Gastrocnemius medialis (tissue), 4 donors: ENCODE measurements around the gene SNRPF. TPM values are rescaled to one million over a fixed set of nuclear protein-coding genes. Genes with fewer than 3 reads are reported as not detected.

Experiments
- ATAC-seq, 2 donors: fragments of 150-250 bp; one replicate each; pipeline ENCODE4 v1.9.1; 2016
- DNase-seq, 2 donors: peaks; one replicate each; pipeline ENCODE4 v3.0.0-alpha.2; 2019
- H3K27ac ChIP-seq, 4 donors: fragments of 200-600 bp; sonication (generic); 1 replicate in 1 of 4; 2 replicates in 3 of 4; pipeline ENCODE4 v1.5.1; 2016 to 2018; ENCODE audit warnings: mild to moderate bottlenecking in 2 of 4, moderate library complexity in 1 of 4
- H3K27me3 ChIP-seq, 3 donors: fragments of 200-600 bp; sonication (generic) in 2 of 3; 1 replicate in 1 of 3; 2 replicates in 2 of 3; pipeline versions ENCODE4 v1.5.1 to v1.6.0; 2016 to 2019; ENCODE audit warnings: mild to moderate bottlenecking in 1 of 3, moderate library complexity in 1 of 3
- H3K36me3 ChIP-seq, 2 donors: fragments of 200-600 bp; sonication (generic) in 1 of 2; one replicate each; pipeline ENCODE4 v1.5.1; 2017 to 2018
- H3K4me1 ChIP-seq, 2 donors: fragments of 200-600 bp; sonication (generic) in 1 of 2; one replicate each; pipeline ENCODE4 v1.5.1; 2016 to 2017; ENCODE audit warnings: mild to moderate bottlenecking in 2 of 2
- H3K4me3 ChIP-seq, 4 donors: fragments of 200-600 bp; sonication (generic) in 3 of 4; 1 replicate in 1 of 4; 2 replicates in 3 of 4; pipeline ENCODE4 v1.5.1; 2016 to 2019; ENCODE audit warnings: mild to moderate bottlenecking in 2 of 4
- H3K9me3 ChIP-seq, 3 donors: fragments of 200-600 bp; sonication (generic) in 2 of 3; 1 replicate in 1 of 3; 2 replicates in 2 of 3; pipeline ENCODE4 v1.5.1; 2016 to 2019
- CTCF ChIP-seq, 5 experiments: fragments of 450-650 bp in 3 of 5; fragments of 200-600 bp in 2 of 5; sonication (generic) in 2 of 5; IDR thresholded peaks in 4 of 5; conservative IDR thresholded peaks in 1 of 5; 1 replicate in 4 of 5; 2 replicates in 1 of 5; pipeline ENCODE4 v1.5.1; 2016 to 2019; ENCODE audit warnings: antibody characterized with exemption in 5 of 5, mild to moderate bottlenecking in 3 of 5, moderate library complexity in 3 of 5
- POLR2A ChIP-seq, 2 donors: fragments of 450-650 bp; IDR thresholded peaks; one replicate each; pipeline ENCODE4 v1.6.1; 2017; ENCODE audit warnings: antibody characterized with exemption in 2 of 2, mild to moderate bottlenecking in 2 of 2, moderate library complexity in 2 of 2
- in situ Hi-C, 4 donors: fragments of 200-750 bp; cut with MboI; loops; one replicate each; pipeline versions ENCODE4 v1.15.0 to v1.8.0; 2017; ENCODE audit warnings: low sequenced_read_pairs in 4 of 4
- intact Hi-C: fragments of 100-400 bp; cut with DNase I; formaldehyde crosslinking; loops from one replicate; pipeline ENCODE4 v1.15.1; 2023; ENCODE audit warnings: low total_unique reads
- total RNA-seq, 4 donors: library from RNA; depleted of rRNA; stranded (reverse); fragments of >200 nt; gene quantifications; one replicate each; pipeline versions ENCODE4 v1.1.0 to v1.2.3, GENCODE V29; 2016

Gene SNRPF
- total RNA-seq, 4 donors from 2014 or later, result 2.3 to 4.6 (median 3.4) TPM

DNA sequence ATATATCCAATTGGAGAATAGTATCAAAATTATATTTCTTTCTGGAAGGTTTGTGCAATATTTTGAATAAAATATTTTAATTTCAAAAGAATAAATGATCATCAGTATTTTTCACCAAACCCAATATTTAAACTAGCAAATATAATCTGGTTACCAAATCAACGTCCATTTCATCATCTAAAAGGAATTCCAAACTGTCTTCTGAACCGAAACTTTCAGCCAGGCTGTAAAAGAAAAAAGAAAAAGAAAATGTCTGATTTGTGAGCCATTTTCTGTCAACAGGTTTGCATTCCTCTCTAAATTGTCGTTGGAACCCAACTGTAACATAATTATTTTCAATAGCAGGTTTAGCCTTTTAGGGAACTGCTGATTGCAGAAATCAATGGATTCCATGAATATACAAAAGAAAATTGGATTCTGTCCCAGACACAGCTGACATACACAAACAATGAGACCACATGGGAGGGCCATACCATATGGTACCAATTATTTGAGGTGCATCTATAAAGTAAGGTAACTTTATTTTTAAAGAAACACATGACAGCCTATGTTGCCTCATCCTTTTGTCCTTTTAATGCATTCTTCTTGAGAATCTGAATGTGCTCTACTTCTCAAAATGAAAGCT, 22.7 kb downstream of the SNRPF start:
- Histone ChIP-seq H3K9me3 (no peaks in the 10 kb centered on the region), H3K27me3 (no peaks in the 10 kb centered on the region), H3K4me3 (no peak overlapping the region), H3K4me1 (peaks cover 0 to 5% of the 10 kb centered on the region in 2 donors), H3K36me3 (no peaks in the 10 kb centered on the region), H3K27ac (no peak overlapping the region)
- in situ Hi-C loops (no loop called here), intact Hi-C loops (no loop called here)
- TF ChIP-seq POLR2A (IDR thresholded peaks at IDR 0.05), result no peak
- no peak for TF ChIP-seq CTCF (IDR thresholded peaks at IDR 0.05 in 4 of 5, conservative IDR thresholded peaks at IDR 0.05 in 1 of 5)
- ATAC-seq, result no peak
- DNase-seq, result no peak

DNA sequence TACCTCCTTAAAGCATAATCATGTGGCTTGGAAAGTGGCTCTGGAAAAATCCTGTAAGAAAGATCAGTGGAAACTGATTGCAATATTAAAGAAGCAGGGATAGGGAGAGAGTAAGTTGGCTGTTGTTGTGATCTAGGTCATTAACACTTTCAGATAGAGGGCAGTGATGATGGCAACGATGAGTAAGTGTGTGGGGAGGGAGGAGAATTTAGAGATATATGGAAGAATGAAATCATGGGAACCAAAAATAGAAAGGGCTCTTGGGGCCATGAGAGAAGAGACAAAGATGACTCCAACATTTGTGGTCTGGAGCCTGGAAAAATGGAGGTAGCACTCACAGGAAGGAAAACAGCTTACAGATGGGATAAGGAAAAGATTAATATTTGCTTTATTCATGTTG, 23.3 kb downstream of the SNRPF start:
- TF ChIP-seq CTCF (IDR thresholded peaks at IDR 0.05 in 4 of 5, conservative IDR thresholded peaks at IDR 0.05 in 1 of 5) (no peak), POLR2A (IDR thresholded peaks at IDR 0.05) (no peak)
- in situ Hi-C loops (no loop called here), intact Hi-C loops (no loop called here)
- ATAC-seq (no peak), DNase-seq (no peak)
- Histone ChIP-seq H3K27ac (no peak overlapping the region), H3K27me3 (no peaks in the 10 kb centered on the region), H3K4me3 (no peak overlapping the region), H3K9me3 (no peaks in the 10 kb centered on the region), H3K4me1 (peaks cover 0 to 5% of the 10 kb centered on the region in 2 donors), H3K36me3 (no peaks in the 10 kb centered on the region)

- TF ChIP-seq POLR2A (IDR thresholded peaks at IDR 0.05), result no peak
- TF ChIP-seq CTCF (IDR thresholded peaks at IDR 0.05 in 4 of 5, conservative IDR thresholded peaks at IDR 0.05 in 1 of 5), result no peak
- ATAC-seq, result no peak
Observed at GRCh38 chr12:95882873-95883272, 24.1 kb downstream of the SNRPF start.

GRCh38 chr12:95884998-95885397, 26.2 kb downstream of the SNRPF start:
- no peak overlapping the region for H3K4me3 ChIP-seq
- no peak overlapping the region for H3K27ac ChIP-seq
- H3K9me3 ChIP-seq, result no peaks in the 10 kb centered on the region
- DNase-seq (no peak), ATAC-seq (peak in 1 of 2 donors; percentile 54)
- H3K36me3 ChIP-seq, result no peaks in the 10 kb centered on the region
- peaks cover 0 to 5% of the 10 kb centered on the region in 2 donors for H3K4me1 ChIP-seq
- in situ Hi-C loops, result no loop called here
- intact Hi-C loops, result no loop called here
- no peaks in the 10 kb centered on the region for H3K27me3 ChIP-seq
- no peak for TF ChIP-seq POLR2A (IDR thresholded peaks at IDR 0.05)
- TF ChIP-seq CTCF (IDR thresholded peaks at IDR 0.05 in 4 of 5, conservative IDR thresholded peaks at IDR 0.05 in 1 of 5), result no peak

More at GRCh38 chr12:95882873-95883272, 24.1 kb downstream of the SNRPF start:
- no peaks in the 10 kb centered on the region for H3K36me3 ChIP-seq
- in situ Hi-C loops, result no loop called here
- intact Hi-C loops, result no loop called here
- DNase-seq, result no peak
- no peak overlapping the region for H3K27ac ChIP-seq
- no peaks in the 10 kb centered on the region for H3K9me3 ChIP-seq
- no peak overlapping the region for H3K4me3 ChIP-seq
- peaks cover 0 to 5% of the 10 kb centered on the region in 2 donors for H3K4me1 ChIP-seq
- H3K27me3 ChIP-seq, result no peaks in the 10 kb centered on the region

- DNase-seq, result no peak
Observed at GRCh38 chr12:95887311-95887710, 28.6 kb downstream of the SNRPF start.

More at GRCh38 chr12:95887311-95887710, 28.6 kb downstream of the SNRPF start:
- TF ChIP-seq POLR2A (IDR thresholded peaks at IDR 0.05), result no peak
- ATAC-seq, result no peak
- H3K9me3 ChIP-seq, result no peaks in the 10 kb centered on the region
- no peaks in the 10 kb centered on the region for H3K27me3 ChIP-seq
- intact Hi-C loops, result no loop called here
- H3K36me3 ChIP-seq, result no peaks in the 10 kb centered on the region
- H3K4me1 ChIP-seq, result no peaks in the 10 kb centered on the region
- H3K4me3 ChIP-seq, result no peak overlapping the region
- in situ Hi-C loops, result no loop called here
- H3K27ac ChIP-seq, result no peak overlapping the region
